DMS153 treated with DMSO at 0.1 percent for 48 hours (cell line): ENCODE measurements around the gene MYZAP.

ENCODE experiments used
- DNase-seq: peaks from one replicate; lab custom pipeline; 2025; ENCODE audit not compliant: unreplicated experiment; lab: John Stamatoyannopoulos, UW

Gene MYZAP

GRCh38 chr15:57562196-57562769 lies 29.4 kb upstream of the MYZAP start:
- DNase-seq, result no peak

GRCh38 chr15:57563416-57563815 lies 28.3 kb upstream of the MYZAP start:
- no peak for DNase-seq

GRCh38 chr15:57565311-57565710 lies 26.4 kb upstream of the MYZAP start:
- peak; percentile 3 for DNase-seq

- no peak for DNase-seq
These were observed 24.9 kb upstream of the MYZAP start for GRCh38 chr15:57566834-57567233.

GRCh38 chr15:57567891-57568290 lies 23.8 kb upstream of the MYZAP start:
- DNase-seq, result no peak

- no peak for DNase-seq
These were observed 23.4 kb upstream of the MYZAP start for GRCh38 chr15:57568299-57568698.

- no peak for DNase-seq
These were observed 21.4 kb upstream of the MYZAP start for GRCh38 chr15:57570340-57570739.

- DNase-seq, result no peak
These were observed 20.7 kb upstream of the MYZAP start for GRCh38 chr15:57570994-57571393.

- no peak for DNase-seq
These were observed 20.0 kb upstream of the MYZAP start for GRCh38 chr15:57571725-57572124.

GRCh38 chr15:57572468-57572867 lies 19.2 kb upstream of the MYZAP start:
- no peak for DNase-seq

- DNase-seq, result no peak
These were observed 18.6 kb upstream of the MYZAP start for GRCh38 chr15:57573151-57573550.

GRCh38 chr15:57575363-57575762 lies 16.3 kb upstream of the MYZAP start:
- DNase-seq, result no peak

GRCh38 chr15:57578288-57578900 lies 13.3 kb upstream of the MYZAP start:
- DNase-seq, result no peak

GRCh38 chr15:57580428-57580827 lies 11.3 kb upstream of the MYZAP start:
- DNase-seq, result no peak

GRCh38 chr15:57580866-57581265 lies 10.8 kb upstream of the MYZAP start:
- DNase-seq, result no peak

GRCh38 chr15:57582090-57582489 lies 9.6 kb upstream of the MYZAP start:
- DNase-seq, result no peak

- DNase-seq, result no peak
These were observed 8.4 kb upstream of the MYZAP start for GRCh38 chr15:57583282-57583681.

GRCh38 chr15:57583720-57584119 lies 8.0 kb upstream of the MYZAP start:
- DNase-seq, result no peak

- no peak for DNase-seq
These were observed 4.9 kb upstream of the MYZAP start for GRCh38 chr15:57586661-57587424.

- no peak for DNase-seq
These were observed 2.4 kb upstream of the MYZAP start for GRCh38 chr15:57589281-57589680.

- no peak for DNase-seq
These were observed 1.9 kb upstream of the MYZAP start for GRCh38 chr15:57589754-57590153.

- no peak for DNase-seq
These were observed 375 bp upstream of the MYZAP start for GRCh38 chr15:57591237-57591821.
